D721Med (cell line): ENCODE measurements around the gene SERPINB5.

ENCODE experiments used
- DNase-seq: peaks from one replicate; pipeline ENCODE4 v3.0.0; 2011; ENCODE audit warnings: low spot score; ENCODE audit not compliant: insufficient read length
- FAIRE-seq: peaks from 2 replicates; lab custom pipeline; 2011; peaks lifted over from hg19 to GRCh38; lab: Jason Lieb, UNC
- CTCF ChIP-seq: IDR thresholded peaks from 2 replicates; pipeline ENCODE4 v1.5.1; 2012; ENCODE audit warnings: mild to moderate bottlenecking, control low read depth; ENCODE audit not compliant: insufficient read depth; ENCODE audit errors: missing control alignments

SERPINB5 gene

GRCh38 chr18:63534615-63535014 is 57.9 kb downstream of the SERPINB5 start:
- DNase-seq (no peak), FAIRE-seq (no peak)
- no peak for TF ChIP-seq CTCF

DNA sequence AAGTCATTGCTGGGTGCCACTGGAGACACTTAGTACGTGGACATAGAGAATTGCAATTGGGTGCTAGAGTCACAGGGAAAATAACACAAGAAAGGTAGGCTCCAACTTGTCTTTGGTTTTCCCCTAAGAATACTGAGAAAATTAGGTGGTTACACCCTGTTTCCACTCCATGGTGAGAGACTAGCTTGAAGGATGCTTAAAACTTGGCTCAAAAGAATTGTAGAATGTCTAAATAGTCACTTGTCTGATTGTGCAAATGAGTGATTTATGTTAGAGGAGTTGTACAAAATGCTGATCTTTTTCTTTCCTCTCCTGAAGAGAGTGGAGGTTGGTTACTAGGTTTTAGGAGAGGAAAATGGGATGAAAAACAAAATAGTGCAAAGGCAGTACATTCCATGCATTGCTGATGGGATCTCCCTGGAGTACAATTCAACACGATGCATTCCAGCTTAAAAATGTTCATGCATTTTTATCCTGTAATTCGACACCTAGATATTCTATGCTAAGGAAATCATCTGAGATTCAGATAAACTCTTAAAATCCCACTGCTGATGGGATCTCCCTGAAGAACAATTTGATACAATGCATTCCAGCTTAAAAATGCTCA is 63.2 kb downstream of the SERPINB5 start:
- TF ChIP-seq CTCF: no peak
- FAIRE-seq: peak; percentile 97
- DNase-seq: no peak

DNA sequence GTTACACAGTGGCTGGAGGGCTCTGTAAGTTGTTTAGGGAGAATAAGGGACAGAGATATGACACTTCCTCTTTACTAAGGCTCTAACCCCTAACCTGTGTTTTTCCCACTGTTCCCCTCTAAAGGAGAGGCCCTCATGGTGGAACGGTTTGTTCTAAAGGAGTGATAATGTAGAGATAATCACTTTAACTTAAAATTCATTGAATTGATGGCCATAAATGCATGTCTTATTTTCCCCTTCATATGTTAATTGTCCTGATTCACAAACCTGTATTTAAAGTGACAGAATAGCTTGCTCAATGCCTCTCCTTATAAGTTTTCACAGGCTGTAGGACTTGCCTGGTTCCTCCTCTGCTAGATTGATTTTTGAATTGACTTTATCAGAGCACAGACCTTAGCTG is 65.3 kb downstream of the SERPINB5 start, which contains the start of gene SERPINB12:
Gene SERPINB12, plus strand, starts transcription at position 301 of the 400 bp plus-strand sequence. CDS start 13,791 bp downstream, outside the sequence.
- FAIRE-seq (peak; percentile 94), DNase-seq (no peak)
- TF ChIP-seq CTCF: no peak

GRCh38 chr18:63544017-63544416 is 67.3 kb downstream of the SERPINB5 start:
- no peak for TF ChIP-seq CTCF
- DNase-seq (no peak), FAIRE-seq (no peak)

- FAIRE-seq (no peak), DNase-seq (no peak)
- TF ChIP-seq CTCF: no peak
These were observed 68.2 kb downstream of the SERPINB5 start for GRCh38 chr18:63545000-63545399.

DNA sequence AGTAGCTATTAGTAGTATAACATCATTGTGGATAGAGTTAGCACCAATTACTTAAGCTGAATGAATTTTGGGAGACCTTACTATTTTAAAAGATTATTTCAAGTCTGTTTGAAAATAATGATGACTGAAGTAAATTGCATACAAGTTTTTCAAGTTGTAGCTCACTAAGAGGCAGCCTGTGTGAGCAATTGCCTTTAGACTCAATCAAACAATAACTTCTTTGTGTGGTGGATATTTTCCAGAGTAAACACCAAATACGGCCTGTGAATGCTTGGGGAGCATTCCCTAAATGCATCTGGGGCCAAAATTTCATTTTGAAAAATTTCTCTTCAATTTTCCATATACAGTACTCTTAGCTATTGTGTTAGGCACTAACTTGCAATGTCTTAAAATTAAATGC is 73.3 kb downstream of the SERPINB5 start:
- DNase-seq (no peak), FAIRE-seq (no peak)
- TF ChIP-seq CTCF: no peak

DNA sequence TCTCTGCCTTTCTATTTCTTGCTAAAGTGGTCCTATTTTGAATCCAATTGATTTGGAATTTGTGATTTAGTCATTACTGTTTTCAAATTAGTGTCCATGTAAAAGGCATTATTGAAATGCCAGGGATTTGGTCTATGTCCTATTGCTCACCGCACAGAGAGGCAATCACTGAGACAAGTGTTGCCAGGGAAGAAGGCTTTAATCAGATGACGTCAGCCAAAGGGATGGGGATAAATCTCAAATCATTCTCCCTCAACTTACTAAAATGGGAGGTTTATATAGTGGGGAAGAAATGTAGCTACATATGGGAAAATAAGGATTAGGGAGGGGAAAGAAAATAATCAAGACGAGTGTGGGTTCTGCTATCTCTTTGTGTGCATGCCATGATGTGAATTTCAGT is 75.0 kb downstream of the SERPINB5 start:
- DNase-seq (no peak), FAIRE-seq (peak; percentile 99)
- no peak for TF ChIP-seq CTCF
